ENCODE measurements around the gene SENP3.

- TF ChIP-seq SMC3 (IDR thresholded peaks at IDR 0.05; ENCODE audit: low read depth, low read length) (no peak), MXI1 (IDR thresholded peaks at IDR 0.05; ENCODE audit: borderline replicate concordance, low read depth, low read length) (no peak), POLR2A (IDR thresholded peaks at IDR 0.05; ENCODE audit: low read depth, low read length) (no peak), RAD21 (IDR thresholded peaks at IDR 0.05; ENCODE audit: low read length) (no peak), USF2 (IDR thresholded peaks at IDR 0.05; ENCODE audit: low read depth, low read length) (no peak), RCOR1 (IDR thresholded peaks at IDR 0.05; ENCODE audit: insufficient replicate concordance, low read length) (no peak), CEBPB (IDR thresholded peaks at IDR 0.05; ENCODE audit: low read depth, low read length) (no peak), RFX5 (IDR thresholded peaks at IDR 0.05; ENCODE audit: low read depth, low read length) (no peak), FOS (IDR thresholded peaks at IDR 0.05; ENCODE audit: low read depth, low read length) (no peak), MAFK (IDR thresholded peaks at IDR 0.05; ENCODE audit: low read depth, low read length) (no peak), MAZ (IDR thresholded peaks at IDR 0.05; ENCODE audit: borderline replicate concordance, low read depth, low read length) (no peak)
- TF ChIP-seq, protein P1, sequence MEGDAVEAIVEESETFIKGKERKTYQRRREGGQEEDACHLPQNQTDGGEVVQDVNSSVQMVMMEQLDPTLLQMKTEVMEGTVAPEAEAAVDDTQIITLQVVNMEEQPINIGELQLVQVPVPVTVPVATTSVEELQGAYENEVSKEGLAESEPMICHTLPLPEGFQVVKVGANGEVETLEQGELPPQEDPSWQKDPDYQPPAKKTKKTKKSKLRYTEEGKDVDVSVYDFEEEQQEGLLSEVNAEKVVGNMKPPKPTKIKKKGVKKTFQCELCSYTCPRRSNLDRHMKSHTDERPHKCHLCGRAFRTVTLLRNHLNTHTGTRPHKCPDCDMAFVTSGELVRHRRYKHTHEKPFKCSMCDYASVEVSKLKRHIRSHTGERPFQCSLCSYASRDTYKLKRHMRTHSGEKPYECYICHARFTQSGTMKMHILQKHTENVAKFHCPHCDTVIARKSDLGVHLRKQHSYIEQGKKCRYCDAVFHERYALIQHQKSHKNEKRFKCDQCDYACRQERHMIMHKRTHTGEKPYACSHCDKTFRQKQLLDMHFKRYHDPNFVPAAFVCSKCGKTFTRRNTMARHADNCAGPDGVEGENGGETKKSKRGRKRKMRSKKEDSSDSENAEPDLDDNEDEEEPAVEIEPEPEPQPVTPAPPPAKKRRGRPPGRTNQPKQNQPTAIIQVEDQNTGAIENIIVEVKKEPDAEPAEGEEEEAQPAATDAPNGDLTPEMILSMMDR (conservative IDR thresholded peaks at IDR 0.05; ENCODE audit: low read depth, low read length) = no peak
- TF ChIP-seq, protein P2, sequence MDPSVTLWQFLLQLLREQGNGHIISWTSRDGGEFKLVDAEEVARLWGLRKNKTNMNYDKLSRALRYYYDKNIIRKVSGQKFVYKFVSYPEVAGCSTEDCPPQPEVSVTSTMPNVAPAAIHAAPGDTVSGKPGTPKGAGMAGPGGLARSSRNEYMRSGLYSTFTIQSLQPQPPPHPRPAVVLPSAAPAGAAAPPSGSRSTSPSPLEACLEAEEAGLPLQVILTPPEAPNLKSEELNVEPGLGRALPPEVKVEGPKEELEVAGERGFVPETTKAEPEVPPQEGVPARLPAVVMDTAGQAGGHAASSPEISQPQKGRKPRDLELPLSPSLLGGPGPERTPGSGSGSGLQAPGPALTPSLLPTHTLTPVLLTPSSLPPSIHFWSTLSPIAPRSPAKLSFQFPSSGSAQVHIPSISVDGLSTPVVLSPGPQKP (IDR thresholded peaks at IDR 0.05; ENCODE audit: borderline replicate concordance, low read depth, low read length) = no peak
Measured at GRCh38 chr17:7610641-7611040, 48.9 kb downstream of the SENP3 start.

Measured in IMR-90 (cell line).